GM12865 (cell line): ENCODE measurements around the gene GSDME.
A peak's percentile ranks its signal among the peaks of the same experiment; 100 is the strongest.
"Not testable (repeated sequence)": the region's sequence is repeated elsewhere in the genome, so short reads cannot be mapped to it uniquely, and the experiment has no call there.

Source experiments
- DNase-seq: peaks from one replicate; pipeline ENCODE4 v3.0.0; 2010; ENCODE audit warnings: low read depth
- H3K4me3 ChIP-seq: 2 replicates; pipeline ENCODE4 v1.5.1; 2011; ENCODE audit warnings: mild to moderate bottlenecking, low read depth, low read length, control low read depth
- TF ChIP-seq, protein P1 (sequence below): IDR thresholded peaks from 2 replicates; pipeline ENCODE4 v1.5.1; 2011; ENCODE audit warnings: low read length, control low read depth, low read depth, inconsistent platforms; ENCODE audit not compliant: insufficient read depth; ENCODE audit errors: missing control alignments

GSDME gene

DNA sequence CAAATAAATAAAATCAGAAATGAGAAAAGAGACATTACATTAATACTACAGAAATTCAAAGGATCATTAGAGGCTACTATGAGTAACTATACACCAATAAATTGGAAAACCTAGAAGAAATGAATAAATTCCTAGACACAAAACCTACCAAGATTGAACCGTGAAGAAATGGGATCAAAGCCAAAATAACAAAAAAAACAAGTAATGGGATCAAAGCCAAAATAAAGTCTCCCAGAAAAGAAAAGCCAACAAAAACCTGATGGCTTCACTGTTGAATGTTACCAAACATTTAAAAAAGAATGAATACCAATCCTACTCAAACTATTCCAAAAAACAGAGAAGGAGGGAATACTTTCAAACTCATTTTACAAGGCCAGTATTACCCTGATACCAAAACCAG is 20.0 kb downstream of the GSDME start:
- DNase-seq: no peak
- TF ChIP-seq, protein P1, sequence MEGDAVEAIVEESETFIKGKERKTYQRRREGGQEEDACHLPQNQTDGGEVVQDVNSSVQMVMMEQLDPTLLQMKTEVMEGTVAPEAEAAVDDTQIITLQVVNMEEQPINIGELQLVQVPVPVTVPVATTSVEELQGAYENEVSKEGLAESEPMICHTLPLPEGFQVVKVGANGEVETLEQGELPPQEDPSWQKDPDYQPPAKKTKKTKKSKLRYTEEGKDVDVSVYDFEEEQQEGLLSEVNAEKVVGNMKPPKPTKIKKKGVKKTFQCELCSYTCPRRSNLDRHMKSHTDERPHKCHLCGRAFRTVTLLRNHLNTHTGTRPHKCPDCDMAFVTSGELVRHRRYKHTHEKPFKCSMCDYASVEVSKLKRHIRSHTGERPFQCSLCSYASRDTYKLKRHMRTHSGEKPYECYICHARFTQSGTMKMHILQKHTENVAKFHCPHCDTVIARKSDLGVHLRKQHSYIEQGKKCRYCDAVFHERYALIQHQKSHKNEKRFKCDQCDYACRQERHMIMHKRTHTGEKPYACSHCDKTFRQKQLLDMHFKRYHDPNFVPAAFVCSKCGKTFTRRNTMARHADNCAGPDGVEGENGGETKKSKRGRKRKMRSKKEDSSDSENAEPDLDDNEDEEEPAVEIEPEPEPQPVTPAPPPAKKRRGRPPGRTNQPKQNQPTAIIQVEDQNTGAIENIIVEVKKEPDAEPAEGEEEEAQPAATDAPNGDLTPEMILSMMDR: no peak
- H3K4me3 ChIP-seq: no peak overlapping the region

DNA sequence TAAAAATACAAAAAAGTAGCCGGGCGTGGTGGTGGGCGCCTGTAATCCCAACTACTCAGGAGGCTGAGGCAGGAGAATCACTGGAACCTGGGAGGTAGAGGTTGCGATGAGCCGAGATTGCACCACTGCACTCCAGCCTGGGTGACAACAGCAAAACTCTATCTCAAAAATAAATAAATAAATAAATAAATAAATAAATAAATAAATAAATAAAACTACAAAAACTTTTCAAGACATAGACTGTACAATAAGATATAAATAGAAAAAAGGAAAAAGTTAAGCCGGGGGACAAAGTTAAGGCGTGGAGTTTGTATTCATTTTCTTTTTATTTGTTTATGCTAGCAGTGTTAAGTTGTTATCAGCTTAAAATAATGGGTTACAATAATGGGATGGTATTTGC is 21.7 kb downstream of the GSDME start:
- not testable (repeated sequence) for H3K4me3 ChIP-seq, DNase-seq

DNA sequence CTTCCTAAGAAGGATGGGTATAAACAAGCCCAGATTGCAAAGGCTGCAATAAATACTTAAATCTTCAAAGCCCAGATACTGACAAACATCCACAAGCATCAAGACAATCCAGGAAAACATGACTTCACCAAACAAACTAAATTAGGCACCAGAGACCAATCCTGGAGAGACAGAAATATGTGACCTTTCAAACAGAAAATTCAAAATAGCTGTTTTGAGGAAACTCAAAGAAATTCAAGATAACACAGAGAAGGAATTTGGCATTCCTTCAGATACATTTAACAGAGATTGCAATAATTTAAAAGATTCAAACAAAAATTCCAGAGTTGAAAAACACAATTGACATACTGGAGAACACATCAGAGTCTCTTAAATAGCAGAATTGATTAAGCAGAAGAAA is 23.0 kb downstream of the GSDME start:
- no peak overlapping the region for H3K4me3 ChIP-seq
- TF ChIP-seq, protein P1: no peak
- no peak for DNase-seq

DNA sequence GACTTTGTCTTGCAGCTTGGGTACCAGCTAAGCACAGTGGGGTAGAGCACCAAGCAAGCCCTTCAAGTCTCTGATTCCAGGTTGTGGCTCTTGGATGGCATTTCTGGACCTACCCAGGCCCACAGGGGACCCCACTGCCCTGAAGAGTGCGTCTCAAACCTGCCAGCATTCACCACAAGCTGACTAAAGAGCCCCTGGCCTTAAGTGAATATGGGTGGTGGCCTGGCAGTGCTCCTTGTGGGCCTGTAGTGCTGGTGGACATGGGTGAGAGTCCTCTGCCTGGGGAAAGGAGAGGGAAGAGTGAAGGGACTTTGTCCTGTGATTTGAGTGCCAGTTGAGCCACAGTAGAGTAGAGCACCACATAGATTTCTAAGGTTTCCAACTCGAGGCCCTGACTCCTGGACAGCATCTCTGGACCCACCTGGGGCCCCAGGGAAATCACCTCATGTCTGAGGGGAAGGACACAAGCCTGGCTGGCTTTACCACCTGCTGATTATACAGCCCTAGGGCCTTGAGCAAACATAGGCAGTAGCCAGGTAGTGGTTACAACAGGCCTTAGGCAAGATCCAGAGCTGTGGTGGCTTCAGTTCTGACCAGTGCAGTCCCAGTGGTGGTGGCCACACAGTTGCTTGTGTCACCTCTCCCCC is 23.7 kb downstream of the GSDME start:
- no peak overlapping the region for H3K4me3 ChIP-seq
- TF ChIP-seq, protein P1: no peak
- DNase-seq: no peak

DNA sequence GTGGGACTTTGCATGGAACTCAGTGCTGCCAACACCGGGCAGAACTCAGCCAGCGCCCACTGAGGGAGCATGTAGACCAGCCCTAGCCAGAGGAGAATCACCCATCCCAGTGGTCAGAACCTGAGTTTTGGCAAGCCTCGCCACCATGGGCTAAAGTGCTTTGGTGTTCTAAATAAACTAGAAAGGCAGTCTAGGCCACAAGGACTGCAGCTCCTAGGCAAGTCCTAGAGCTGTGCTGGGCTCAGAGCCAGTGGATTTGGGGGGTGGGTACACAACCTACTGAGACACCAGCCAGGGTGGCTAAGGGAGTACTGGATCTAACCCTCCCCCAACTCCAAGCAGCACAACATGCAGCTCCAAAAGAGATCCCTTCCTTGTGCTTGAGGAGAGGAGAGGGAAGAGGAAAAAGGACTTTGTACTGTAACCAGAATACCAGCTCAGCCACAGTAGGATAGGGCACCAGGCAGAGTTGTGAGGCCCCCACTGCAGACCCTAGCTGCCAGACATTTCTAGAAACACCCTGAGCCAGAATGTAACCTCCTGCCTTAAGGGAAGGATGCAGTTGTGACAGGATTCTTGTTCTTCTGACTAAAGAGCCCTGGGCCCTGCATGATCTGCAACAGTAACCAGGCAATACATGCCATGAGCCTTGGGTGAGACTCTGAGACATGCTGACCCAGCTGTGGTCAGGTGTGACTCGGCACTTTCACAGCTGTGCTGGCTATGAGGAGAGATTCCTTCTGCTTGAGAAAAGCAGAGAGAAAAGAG is 24.4 kb downstream of the GSDME start:
- no peak overlapping the region for H3K4me3 ChIP-seq
- TF ChIP-seq, protein P1: no peak
- DNase-seq: peak; percentile 56

DNA sequence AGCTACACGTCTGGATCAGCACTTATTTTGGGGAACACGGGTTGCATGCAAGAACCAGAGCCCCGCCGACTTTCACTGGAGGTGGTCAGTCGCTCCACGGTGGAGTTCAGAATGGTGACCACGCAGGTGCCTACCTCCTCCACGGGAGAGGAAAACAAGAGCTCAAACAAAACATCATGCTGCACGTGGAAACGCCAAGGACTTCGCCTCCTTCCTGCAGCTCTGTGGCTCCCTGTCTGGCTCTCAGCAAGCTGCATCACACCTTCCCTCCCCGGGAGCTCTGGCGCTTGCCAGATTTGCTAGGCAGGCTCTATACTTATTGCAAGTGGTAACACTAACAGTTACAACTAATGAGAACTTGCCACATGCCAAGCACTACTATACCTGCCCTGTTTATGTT is 26.0 kb downstream of the GSDME start:
- TF ChIP-seq, protein P1: no peak
- DNase-seq: no peak
- no peak overlapping the region for H3K4me3 ChIP-seq

DNA sequence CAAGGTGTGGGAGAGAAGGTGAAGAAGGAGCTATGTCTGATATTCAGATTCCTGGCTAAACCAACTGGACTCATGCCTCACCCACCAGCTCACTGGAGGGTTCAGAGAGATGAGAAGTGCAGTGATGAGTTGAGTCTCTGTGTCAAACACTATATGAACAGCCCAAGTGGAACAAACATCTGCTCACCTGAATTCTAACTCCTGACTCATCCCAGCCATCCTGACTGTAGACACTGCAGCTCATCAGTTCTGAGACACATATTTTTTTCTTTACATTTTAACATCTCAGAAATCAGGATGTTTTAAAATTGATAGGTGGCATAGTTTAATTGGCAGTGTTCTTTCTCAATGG is 27.3 kb downstream of the GSDME start:
- no peak overlapping the region for H3K4me3 ChIP-seq
- TF ChIP-seq, protein P1: no peak
- DNase-seq: peak; percentile 17
